ENCODE results near the gene CACHD1. TPM values are rescaled to one million over a fixed set of nuclear protein-coding genes. Genes with fewer than 3 reads are reported as not detected.

Gene CACHD1
- total and polyA plus RNA-seq, 2 of the 4 experiments (the other 2 are of a cell fraction) = 2.9 to 5.9 TPM

GRCh38 chr1:64478594-64479470 is 8.9 kb downstream of the CACHD1 start:
- H4K5ac ChIP-seq (ENCODE audit: low read depth, low read length) = no peak overlapping the region
- in situ Hi-C loops (cut with MboI; ENCODE audit: low sequenced_read_pairs) (no loop called here), intact Hi-C loops (cut with micrococcal nuclease) (loop anchor here (5.0 kb wide), 1 partner anchor 33 kb away; no protein-coding TSS in a partner anchor), dilution Hi-C loops (cut with HindIII; ENCODE audit: low sequenced_read_pairs, unreplicated experiment) (no loop called here)
- H2BK15ac ChIP-seq (ENCODE audit: low read depth, low read length) = no peak overlapping the region
- no peak overlapping the region for H4K8ac ChIP-seq (ENCODE audit: low read depth in 2 of 2, low read length in 2 of 2)
- H2BK20ac ChIP-seq (ENCODE audit: low read depth, low read length) = no peak overlapping the region
- no peak overlapping the region for H4K91ac ChIP-seq (ENCODE audit: insufficient read depth, low read depth, low read length)
- no peak overlapping the region for H3K4ac ChIP-seq (ENCODE audit: low read depth, low read length)
- H2AFZ ChIP-seq (replicated peaks; ENCODE audit: low read length, poor library complexity) = no peak overlapping the region
- H3K79me1 ChIP-seq (ENCODE audit: low read depth in 1 of 2, low read length in 2 of 2) = peaks cover 0 to 14% of the 10 kb centered on the region in 2 experiments
- no peak overlapping the region for H2BK5ac ChIP-seq (ENCODE audit: low read depth, low read length, poor library complexity, severe bottlenecking)
- H3K56ac ChIP-seq (ENCODE audit: extremely low read depth, insufficient read depth, low read length) = no peak overlapping the region
- no TSS peak for BruUV-seq (replicated peaks)
- no peak overlapping the region for H3K4me3 ChIP-seq (ENCODE audit: insufficient read depth, low read depth, low read length)
- H3K27me3 ChIP-seq (ENCODE audit: control insufficient read depth, insufficient read depth, low read length) = no peaks in the 10 kb centered on the region
- ChIA-PET CTCF (interaction anchor here (0.6 kb wide), 1 partner anchor 284 kb away, joined by 6 read pairs; no protein-coding TSS in a partner anchor), POLR2A (ENCODE audit: unreplicated experiment) (no interaction called here)
- DNase-seq (no peak), ATAC-seq (ENCODE audit: low read depth) (no peak)
- H3K18ac ChIP-seq (ENCODE audit: low read depth, low read length) = no peak overlapping the region
- TF ChIP-seq RCOR1 (IDR thresholded peaks at IDR 0.05; ENCODE audit: insufficient replicate concordance, low read length) (no peak), SMC3 (IDR thresholded peaks at IDR 0.05; ENCODE audit: low read depth, low read length) (no peak), MAFK (IDR thresholded peaks at IDR 0.05; ENCODE audit: low read depth, low read length) (no peak)
- no peak overlapping the region for H3K23ac ChIP-seq (ENCODE audit: low read depth, low read length)
- H3K9me3 ChIP-seq (ENCODE audit: control insufficient read depth, insufficient read depth, low read length) = no peaks in the 10 kb centered on the region
- no peak overlapping the region for H3K27ac ChIP-seq (ENCODE audit: insufficient read depth, low read length)
- 92% methylated on average over 2 of the region's 3 CpGs; no CpG with 5 or more reads in 1 of the 2 experiments for WGBS, 2 experiments (ENCODE audit: extremely low coverage in 2 of 2, insufficient read length in 1 of 2)
- H3K4me1 ChIP-seq (ENCODE audit: control insufficient read depth, insufficient read depth, low read length) = peaks cover 3% of the 10 kb centered on the region; the same call in 1 of the 2 replicates
- H3K9me1 ChIP-seq (ENCODE audit: insufficient read depth, low read length) = 0 out of 2 replicates have a peak, but pooled peaks cover 6% of the 10 kb centered on the region
- no peak overlapping the region for H3K9ac ChIP-seq (ENCODE audit: low read depth, low read length)
- H4K20me1 ChIP-seq (ENCODE audit: insufficient read depth, low read length) = 0 out of 2 replicates have a peak, but pooled peaks cover 2% of the 10 kb centered on the region
- H3K36me3 ChIP-seq (ENCODE audit: control insufficient read depth, insufficient read depth, low read length) = no peaks in the 10 kb centered on the region
- no peak overlapping the region for H2AK9ac ChIP-seq (replicated peaks; ENCODE audit: low read depth, low read length, poor library complexity)
- no peak overlapping the region for H2AK5ac ChIP-seq (ENCODE audit: low read depth, low read length)
- no peak overlapping the region for H3K4me2 ChIP-seq (ENCODE audit: low read depth, low read length)
- H3K14ac ChIP-seq (replicated peaks; ENCODE audit: low read depth, low read length) = no peak overlapping the region
- H2BK120ac ChIP-seq (ENCODE audit: low read depth, low read length) = no peak overlapping the region
